Measurements from ENCODE around the gene ZBTB3. TPM values are rescaled to one million over a fixed set of nuclear protein-coding genes. Genes with fewer than 3 reads are reported as not detected.

Gene ZBTB3
- total RNA-seq, 1 donor = 13.0 TPM

DNA sequence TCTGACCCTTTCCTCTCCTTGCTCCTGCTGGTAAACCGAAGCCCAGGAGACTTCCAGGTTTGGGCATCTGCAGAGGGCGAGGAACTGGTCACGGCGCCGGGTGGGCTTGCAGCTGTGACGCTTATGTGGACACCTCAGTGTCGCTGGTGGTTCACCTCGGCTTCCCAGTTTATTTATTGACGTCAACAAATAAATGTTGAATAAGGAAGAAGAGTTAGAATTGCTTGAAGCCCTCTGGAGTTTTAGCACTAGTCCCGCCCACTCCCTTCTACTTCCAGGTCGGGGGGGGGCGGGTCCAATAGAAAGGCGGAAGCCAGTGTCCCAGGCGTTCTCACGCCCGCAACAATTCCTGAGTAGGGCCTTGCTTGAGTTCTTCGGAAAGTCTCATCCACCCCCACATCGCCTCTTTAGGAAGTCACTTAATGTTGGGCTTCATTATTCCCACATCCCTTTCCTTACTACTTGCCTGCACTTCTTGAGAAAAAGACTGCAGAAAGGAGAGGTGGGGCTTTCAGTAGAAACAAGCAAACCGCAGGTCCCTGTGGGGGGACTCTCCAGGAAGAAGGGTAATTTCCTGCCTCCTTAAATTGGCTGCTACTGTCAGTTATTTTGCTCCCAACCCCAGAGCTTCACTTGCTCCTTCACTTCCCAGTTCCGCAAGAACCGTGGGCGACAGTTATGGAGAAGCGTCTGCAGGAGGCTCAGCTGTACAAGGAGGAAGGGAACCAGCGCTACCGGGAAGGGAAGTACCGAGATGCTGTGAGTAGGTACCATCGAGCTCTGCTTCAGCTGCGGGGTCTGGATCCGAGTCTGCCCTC lies 25.6 kb downstream of the ZBTB3 start, which contains the start of gene TTC9C:
Gene TTC9C (plus strand): TSS at position 316 of the 818 bp plus-strand sequence. CDS start 363 bp downstream, at position 679.
- Histone ChIP-seq H3K36me3 (ENCODE audit: insufficient read depth, low read length) (peaks cover 16% of the 10 kb centered on the region), H3K9me3 (ENCODE audit: low read depth, low read length) (no peaks in the 10 kb centered on the region), H3K4me1 (ENCODE audit: insufficient read depth, low read length) (peaks cover 19% of the 10 kb centered on the region), H3K27ac (ENCODE audit: low read depth, low read length) (peak within 1 kb of the TSS; percentile 87), H4K20me1 (ENCODE audit: insufficient read depth, low read length) (peaks cover 36% of the 10 kb centered on the region), H3K27me3 (ENCODE audit: insufficient read depth, low read length) (no peaks in the 10 kb centered on the region), H2AFZ (ENCODE audit: low read length) (peak within 1 kb of the TSS; percentile 97), H3K79me2 (ENCODE audit: insufficient read depth, low read length) (peaks cover 76% of the 10 kb centered on the region), H3K4me2 (ENCODE audit: insufficient read depth, low read length) (peak within 1 kb of the TSS; percentile 87), H3K4me3 (ENCODE audit: insufficient read depth, low read length) (peak within 1 kb of the TSS; percentile 98)
- TF ChIP-seq, protein P1, sequence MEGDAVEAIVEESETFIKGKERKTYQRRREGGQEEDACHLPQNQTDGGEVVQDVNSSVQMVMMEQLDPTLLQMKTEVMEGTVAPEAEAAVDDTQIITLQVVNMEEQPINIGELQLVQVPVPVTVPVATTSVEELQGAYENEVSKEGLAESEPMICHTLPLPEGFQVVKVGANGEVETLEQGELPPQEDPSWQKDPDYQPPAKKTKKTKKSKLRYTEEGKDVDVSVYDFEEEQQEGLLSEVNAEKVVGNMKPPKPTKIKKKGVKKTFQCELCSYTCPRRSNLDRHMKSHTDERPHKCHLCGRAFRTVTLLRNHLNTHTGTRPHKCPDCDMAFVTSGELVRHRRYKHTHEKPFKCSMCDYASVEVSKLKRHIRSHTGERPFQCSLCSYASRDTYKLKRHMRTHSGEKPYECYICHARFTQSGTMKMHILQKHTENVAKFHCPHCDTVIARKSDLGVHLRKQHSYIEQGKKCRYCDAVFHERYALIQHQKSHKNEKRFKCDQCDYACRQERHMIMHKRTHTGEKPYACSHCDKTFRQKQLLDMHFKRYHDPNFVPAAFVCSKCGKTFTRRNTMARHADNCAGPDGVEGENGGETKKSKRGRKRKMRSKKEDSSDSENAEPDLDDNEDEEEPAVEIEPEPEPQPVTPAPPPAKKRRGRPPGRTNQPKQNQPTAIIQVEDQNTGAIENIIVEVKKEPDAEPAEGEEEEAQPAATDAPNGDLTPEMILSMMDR (IDR thresholded peaks at IDR 0.05; ENCODE audit: extremely low read depth, low read depth, low read length) = no peak
- peak; percentile 91 for DNase-seq (ENCODE audit: insufficient read length, low spot score, missing footprints)

GRCh38 chr11:62727872-62728170 lies 26.1 kb downstream of the ZBTB3 start:
- H3K27ac ChIP-seq (ENCODE audit: low read depth, low read length) = peak overlapping the region; percentile 87
- H3K79me2 ChIP-seq (ENCODE audit: insufficient read depth, low read length) = peaks cover 76% of the 10 kb centered on the region
- no peaks in the 10 kb centered on the region for H3K9me3 ChIP-seq (ENCODE audit: low read depth, low read length)
- no peaks in the 10 kb centered on the region for H3K27me3 ChIP-seq (ENCODE audit: insufficient read depth, low read length)
- H2AFZ ChIP-seq (ENCODE audit: low read length) = peak overlapping the region; percentile 97
- DNase-seq (ENCODE audit: insufficient read length, low spot score, missing footprints) = peak; percentile 98
- TF ChIP-seq, protein P1 (IDR thresholded peaks at IDR 0.05; ENCODE audit: extremely low read depth, low read depth, low read length) = no peak
- H4K20me1 ChIP-seq (ENCODE audit: insufficient read depth, low read length) = peaks cover 33% of the 10 kb centered on the region
- H3K4me3 ChIP-seq (ENCODE audit: insufficient read depth, low read length) = peak overlapping the region; percentile 98
- peaks cover 19% of the 10 kb centered on the region for H3K4me1 ChIP-seq (ENCODE audit: insufficient read depth, low read length)
- peaks cover 17% of the 10 kb centered on the region for H3K36me3 ChIP-seq (ENCODE audit: insufficient read depth, low read length)
- peak overlapping the region; percentile 87 for H3K4me2 ChIP-seq (ENCODE audit: insufficient read depth, low read length)

GRCh38 chr11:62727165-62727871 lies 26.6 kb downstream of the ZBTB3 start, which contains the start of gene HNRNPUL2:
TSS of gene HNRNPUL2 (minus strand) at chr11:62727457. CDS start at chr11:62727156, 301 bp downstream.
- Histone ChIP-seq H2AFZ (ENCODE audit: low read length) (peak within 1 kb of the TSS; percentile 97), H3K79me2 (ENCODE audit: insufficient read depth, low read length) (peaks cover 77% of the 10 kb centered on the region), H3K4me2 (ENCODE audit: insufficient read depth, low read length) (peak within 1 kb of the TSS; percentile 87), H3K4me1 (ENCODE audit: insufficient read depth, low read length) (peaks cover 19% of the 10 kb centered on the region), H3K36me3 (ENCODE audit: insufficient read depth, low read length) (peaks cover 22% of the 10 kb centered on the region), H4K20me1 (ENCODE audit: insufficient read depth, low read length) (peaks cover 33% of the 10 kb centered on the region), H3K9me3 (ENCODE audit: low read depth, low read length) (no peaks in the 10 kb centered on the region), H3K27ac (ENCODE audit: low read depth, low read length) (peak within 1 kb of the TSS; percentile 87), H3K4me3 (ENCODE audit: insufficient read depth, low read length) (peak within 1 kb of the TSS; percentile 98), H3K27me3 (ENCODE audit: insufficient read depth, low read length) (no peaks in the 10 kb centered on the region)
- DNase-seq (ENCODE audit: insufficient read length, low spot score, missing footprints) = peak; percentile 99
- TF ChIP-seq, protein P1 (IDR thresholded peaks at IDR 0.05; ENCODE audit: extremely low read depth, low read depth, low read length) = no peak

GRCh38 chr11:62726915-62727164 lies 27.1 kb downstream of the ZBTB3 start:
- no peaks in the 10 kb centered on the region for H3K27me3 ChIP-seq (ENCODE audit: insufficient read depth, low read length)
- H3K79me2 ChIP-seq (ENCODE audit: insufficient read depth, low read length) = peaks cover 77% of the 10 kb centered on the region
- peak overlapping the region; percentile 98 for H3K4me3 ChIP-seq (ENCODE audit: insufficient read depth, low read length)
- no peaks in the 10 kb centered on the region for H3K9me3 ChIP-seq (ENCODE audit: low read depth, low read length)
- DNase-seq (ENCODE audit: insufficient read length, low spot score, missing footprints) = no peak
- H3K4me1 ChIP-seq (ENCODE audit: insufficient read depth, low read length) = peaks cover 19% of the 10 kb centered on the region
- peaks cover 33% of the 10 kb centered on the region for H4K20me1 ChIP-seq (ENCODE audit: insufficient read depth, low read length)
- peaks cover 26% of the 10 kb centered on the region for H3K36me3 ChIP-seq (ENCODE audit: insufficient read depth, low read length)
- TF ChIP-seq, protein P1 (IDR thresholded peaks at IDR 0.05; ENCODE audit: extremely low read depth, low read depth, low read length) = no peak
- peak overlapping the region; percentile 73 for H3K27ac ChIP-seq (ENCODE audit: low read depth, low read length)
- peak overlapping the region; percentile 30 for H2AFZ ChIP-seq (ENCODE audit: low read length)
- H3K4me2 ChIP-seq (ENCODE audit: insufficient read depth, low read length) = peak overlapping the region; percentile 87

Data from osteoblast (primary cell).